Sigmoid colon (tissue), 7 donors: Measurements from ENCODE around the gene ARHGAP25. TPM values are rescaled to one million over a fixed set of nuclear protein-coding genes. Genes with fewer than 3 reads are reported as not detected.

Experiments
- DNase-seq: peaks from one replicate; pipeline ENCODE4 v3.0.0-alpha.2; 2019
- H3K27ac ChIP-seq, 4 donors: fragments of 200-600 bp; sonication (generic); one replicate each; pipeline ENCODE4 v1.5.1; 2016 to 2019; ENCODE audit warnings: mild to moderate bottlenecking in 1 of 4
- H3K27me3 ChIP-seq, 3 donors: fragments of 200-600 bp; sonication (generic); one replicate each; pipeline ENCODE4 v1.5.1; 2019; ENCODE audit warnings: mild to moderate bottlenecking in 1 of 3
- H3K36me3 ChIP-seq, 4 donors: fragments of 200-600 bp; sonication (generic); one replicate each; pipeline ENCODE4 v1.5.1; 2016 to 2019
- H3K4me1 ChIP-seq, 4 donors: fragments of 200-600 bp; sonication (generic); one replicate each; pipeline ENCODE4 v1.5.1; 2017 to 2019
- H3K4me3 ChIP-seq, 4 donors: fragments of 200-600 bp; sonication (generic); one replicate each; pipeline ENCODE4 v1.5.1; 2017 to 2019; ENCODE audit warnings: mild to moderate bottlenecking in 2 of 4, moderate library complexity in 1 of 4
- H3K9me3 ChIP-seq, 4 donors: fragments of 200-600 bp in 3 of 4; sonication (generic) in 3 of 4; one replicate each; pipeline versions ENCODE4 v1.5.1 to v1.6.1; 2013 to 2019
- EP300 ChIP-seq, 4 donors: sonication (generic); formaldehyde crosslinking; IDR thresholded peaks; one replicate each; pipeline ENCODE4 v1.6.1; 2017; ENCODE audit warnings: antibody characterized with exemption in 4 of 4
- POLR2A ChIP-seq, 2 donors: fragments of 450-650 bp; IDR thresholded peaks; one replicate each; pipeline ENCODE4 v1.6.1; 2016; ENCODE audit warnings: antibody characterized with exemption in 2 of 2, mild to moderate bottlenecking in 2 of 2, moderate library complexity in 2 of 2
- POLR2AphosphoS5 ChIP-seq, 4 donors: sonication (generic); formaldehyde crosslinking; IDR thresholded peaks; one replicate each; pipeline ENCODE4 v1.6.1; 2017; ENCODE audit warnings: antibody characterized with exemption in 4 of 4
- WGBS, 2 donors: extraction: QIAGEN DNeasy Blood & Tissue Kit; methylation state at CpG; one replicate each; pipeline ENCODE4 v1.1.7; 2013; 5-methylcytosine and 5-hydroxymethylcytosine counted together
- intact Hi-C: fragments of 100-400 bp; cut with DNase I; formaldehyde crosslinking; loops from one replicate; pipeline ENCODE4 v1.15.1; 2023
- polyA plus RNA-seq, 3 donors: library from polyadenylated mRNA; stranded (reverse); fragments of 200-250 nt; gene quantifications; one replicate each; pipeline ENCODE4 v1.2.3, GENCODE V29; 2013
- total RNA-seq, 4 donors: library from RNA; depleted of rRNA; stranded (reverse); fragments of >200 nt; gene quantifications; one replicate each; pipeline ENCODE4 v1.1.0, GENCODE V29; 2016
- TF ChIP-seq, protein P1 (sequence below), 4 experiments: fragments of 450-650 bp in 3 of 4; fragments of 200-600 bp in 1 of 4; IDR thresholded peaks; one replicate each; pipeline ENCODE4 v1.5.1; 2016 to 2019; ENCODE audit warnings: antibody characterized with exemption in 4 of 4, mild to moderate bottlenecking in 3 of 4, moderate library complexity in 2 of 4
- donor health status: healthy with polysubstance abuse.
- donor health status: Bipolar disorder and iron deficiency.
- donor health status: healthy.

Gene ARHGAP25
- total and polyA plus RNA-seq, 7 donors = 2.6 to 18.1 (median 5.8) TPM

DNA sequence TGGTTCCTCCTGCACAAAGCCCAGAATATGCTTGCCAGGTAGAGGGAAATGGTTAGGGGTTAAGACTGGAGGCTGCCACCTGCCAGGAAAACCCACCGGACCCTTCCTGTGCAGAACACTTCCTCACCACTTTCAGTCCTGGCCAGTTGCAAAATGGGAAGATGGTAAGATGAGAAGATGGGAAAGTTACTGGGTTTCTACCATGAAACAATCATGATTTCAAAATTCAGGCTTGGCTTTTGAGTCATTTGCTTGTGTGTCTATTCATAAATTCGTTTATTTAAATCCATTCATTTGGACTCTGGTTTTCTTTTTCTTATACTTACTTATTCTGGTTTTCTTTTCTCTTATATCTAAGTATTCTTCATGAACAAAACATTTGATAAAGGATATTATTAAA is 129.4 kb downstream of the ARHGAP25 start:
- no peak overlapping the region for H3K4me3 ChIP-seq
- no peaks in the 10 kb centered on the region for H3K27me3 ChIP-seq
- no peak overlapping the region for H3K27ac ChIP-seq
- H3K36me3 ChIP-seq = no peaks in the 10 kb centered on the region
- H3K9me3 ChIP-seq = no peaks in the 10 kb centered on the region
- H3K4me1 ChIP-seq = peaks cover 0 to 33% (median 14%) of the 10 kb centered on the region in 4 donors
- no peak for TF ChIP-seq EP300 (IDR thresholded peaks at IDR 0.05)
- TF ChIP-seq, protein P1, sequence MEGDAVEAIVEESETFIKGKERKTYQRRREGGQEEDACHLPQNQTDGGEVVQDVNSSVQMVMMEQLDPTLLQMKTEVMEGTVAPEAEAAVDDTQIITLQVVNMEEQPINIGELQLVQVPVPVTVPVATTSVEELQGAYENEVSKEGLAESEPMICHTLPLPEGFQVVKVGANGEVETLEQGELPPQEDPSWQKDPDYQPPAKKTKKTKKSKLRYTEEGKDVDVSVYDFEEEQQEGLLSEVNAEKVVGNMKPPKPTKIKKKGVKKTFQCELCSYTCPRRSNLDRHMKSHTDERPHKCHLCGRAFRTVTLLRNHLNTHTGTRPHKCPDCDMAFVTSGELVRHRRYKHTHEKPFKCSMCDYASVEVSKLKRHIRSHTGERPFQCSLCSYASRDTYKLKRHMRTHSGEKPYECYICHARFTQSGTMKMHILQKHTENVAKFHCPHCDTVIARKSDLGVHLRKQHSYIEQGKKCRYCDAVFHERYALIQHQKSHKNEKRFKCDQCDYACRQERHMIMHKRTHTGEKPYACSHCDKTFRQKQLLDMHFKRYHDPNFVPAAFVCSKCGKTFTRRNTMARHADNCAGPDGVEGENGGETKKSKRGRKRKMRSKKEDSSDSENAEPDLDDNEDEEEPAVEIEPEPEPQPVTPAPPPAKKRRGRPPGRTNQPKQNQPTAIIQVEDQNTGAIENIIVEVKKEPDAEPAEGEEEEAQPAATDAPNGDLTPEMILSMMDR (IDR thresholded peaks at IDR 0.05) = no peak
- TF ChIP-seq POLR2A (IDR thresholded peaks at IDR 0.05) = no peak
- no peak for TF ChIP-seq POLR2AphosphoS5 (IDR thresholded peaks at IDR 0.05)
- no peak for DNase-seq
- 81 to 86% methylated on average over 2 of the region's 2 CpGs for WGBS, 2 donors
- intact Hi-C loops = no loop called here

DNA sequence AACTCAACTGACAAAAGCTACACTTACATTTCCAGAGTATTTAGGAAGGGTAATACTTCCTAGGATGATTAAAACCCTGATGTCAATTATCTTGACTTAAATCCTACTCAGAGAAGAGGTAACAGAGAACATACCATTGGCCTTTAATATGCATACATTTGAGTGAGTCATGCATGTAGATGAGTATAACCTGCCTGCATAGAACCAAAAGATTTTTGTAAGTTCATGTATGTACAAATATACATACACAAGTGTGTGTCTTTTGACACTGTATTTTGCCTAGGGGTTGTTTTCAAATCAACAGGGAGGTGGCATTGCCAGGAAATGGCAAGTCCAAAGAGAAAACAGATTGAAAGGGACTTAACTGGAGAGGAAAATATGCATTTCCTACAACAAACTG is 130.5 kb downstream of the ARHGAP25 start:
- peaks cover 0 to 21% (median 8%) of the 10 kb centered on the region in 4 donors for H3K4me1 ChIP-seq
- intact Hi-C loops = no loop called here
- no peaks in the 10 kb centered on the region for H3K9me3 ChIP-seq
- H3K27me3 ChIP-seq = no peaks in the 10 kb centered on the region
- H3K27ac ChIP-seq = no peak overlapping the region
- H3K36me3 ChIP-seq = no peaks in the 10 kb centered on the region
- TF ChIP-seq EP300 (IDR thresholded peaks at IDR 0.05) (no peak), POLR2AphosphoS5 (IDR thresholded peaks at IDR 0.05) (no peak), POLR2A (IDR thresholded peaks at IDR 0.05) (no peak)
- TF ChIP-seq, protein P1 (IDR thresholded peaks at IDR 0.05) = no peak
- DNase-seq = no peak
- no peak overlapping the region for H3K4me3 ChIP-seq

DNA sequence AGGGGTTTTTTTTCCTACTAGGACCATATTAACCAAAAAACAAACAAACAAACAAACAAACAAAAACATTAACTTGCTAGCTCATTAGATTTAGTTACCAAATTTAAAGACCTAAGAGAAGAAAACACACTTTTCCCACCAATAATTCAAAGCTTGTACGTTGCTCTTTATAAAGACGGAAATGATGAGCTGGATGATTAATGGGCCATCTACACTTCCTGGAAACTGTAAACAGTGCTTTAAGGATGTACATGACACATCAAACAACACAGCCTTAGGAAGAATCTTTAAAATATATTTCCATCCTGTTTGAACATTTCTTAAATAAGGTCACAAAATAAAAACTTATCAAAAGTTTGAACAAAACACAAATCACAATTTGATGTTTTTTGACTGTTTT is 135.6 kb downstream of the ARHGAP25 start:
- Histone ChIP-seq H3K27ac (no peak overlapping the region), H3K27me3 (no peaks in the 10 kb centered on the region), H3K4me1 (no peaks in the 10 kb centered on the region), H3K36me3 (no peaks in the 10 kb centered on the region), H3K4me3 (no peak overlapping the region), H3K9me3 (no peaks in the 10 kb centered on the region)
- intact Hi-C loops = no loop called here
- WGBS, 2 donors = 59 to 73% methylated on average over 2 of the region's 2 CpGs
- no peak for DNase-seq
- TF ChIP-seq POLR2A (IDR thresholded peaks at IDR 0.05) = no peak
- TF ChIP-seq, protein P1 (IDR thresholded peaks at IDR 0.05) = no peak
- TF ChIP-seq EP300 (IDR thresholded peaks at IDR 0.05) = no peak
- no peak for TF ChIP-seq POLR2AphosphoS5 (IDR thresholded peaks at IDR 0.05)

DNA sequence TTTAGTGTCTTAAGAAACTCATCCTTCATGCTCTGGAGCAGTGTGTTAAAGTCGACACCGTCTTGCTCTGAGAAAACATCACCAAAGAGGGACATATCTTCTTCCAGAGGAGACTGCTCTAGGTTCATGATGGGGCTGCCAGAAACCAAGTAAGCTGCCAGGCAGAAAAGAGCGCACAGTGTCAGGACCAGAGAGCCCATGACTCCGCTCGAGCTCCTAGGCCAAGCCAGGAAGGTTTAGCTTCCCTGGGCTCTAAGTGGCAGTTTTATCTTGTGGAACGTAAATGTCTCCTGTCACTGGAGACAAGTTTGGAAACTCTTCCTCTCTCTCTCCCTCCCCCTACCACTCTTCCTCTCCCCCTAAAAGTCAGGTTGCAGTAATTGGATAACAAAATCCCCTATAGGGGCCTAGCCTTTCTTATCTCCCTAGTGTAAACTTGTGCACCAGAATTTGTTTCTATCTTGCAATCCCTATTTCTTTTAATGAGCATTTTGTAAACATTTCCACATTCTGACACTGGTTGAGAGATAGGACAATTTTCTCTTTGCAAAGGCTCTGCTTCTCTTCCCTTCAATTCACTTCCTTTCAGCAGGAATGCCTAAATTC is 136.7 kb downstream of the ARHGAP25 start, which contains the start of gene BMP10:
Gene BMP10 (minus strand): TSS at position 239 of the 606 bp plus-strand sequence. CDS start 39 bp downstream, at position 200.
- WGBS, 2 donors = 90 to 91% methylated on average over 6 of the region's 6 CpGs
- no peak for DNase-seq
- Histone ChIP-seq H3K9me3 (no peaks in the 10 kb centered on the region), H3K27ac (no peak within 1 kb of the TSS), H3K27me3 (no peaks in the 10 kb centered on the region), H3K4me3 (no peak within 1 kb of the TSS), H3K36me3 (no peaks in the 10 kb centered on the region), H3K4me1 (no peaks in the 10 kb centered on the region)
- TF ChIP-seq, protein P1 (IDR thresholded peaks at IDR 0.05) = no peak
- TF ChIP-seq EP300 (IDR thresholded peaks at IDR 0.05) (no peak), POLR2AphosphoS5 (IDR thresholded peaks at IDR 0.05) (no peak), POLR2A (IDR thresholded peaks at IDR 0.05) (no peak)
- intact Hi-C loops = no loop called here

Other genes starting within 250 kb of the ARHGAP25 start
- 1 to 10 TPM in 2 of 4 donors, under 1 TPM in 1, not detected in 1; 0.28 to 1.1 (median 1.1) TPM for gene PROKR1, start 91.2 kb upstream of the ARHGAP25 start, total RNA-seq
- gene PROKR1, start 91.2 kb upstream of the ARHGAP25 start, polyA plus RNA-seq = under 1 TPM in 1 of 3 donors, not detected in 2; 0.20 TPM
- gene BMP10, start 136.6 kb downstream of the ARHGAP25 start, total RNA-seq = not detected
- gene BMP10, start 136.6 kb downstream of the ARHGAP25 start, polyA plus RNA-seq = not detected
- gene GKN2, start 218.1 kb downstream of the ARHGAP25 start, total RNA-seq = not detected
- 10 to 100 TPM in 1 of 3 donors, 1 to 10 TPM in 1, not detected in 1; 1.2 to 14.4 TPM for gene GKN2, start 218.1 kb downstream of the ARHGAP25 start, polyA plus RNA-seq
- gene GKN1, start 239.8 kb downstream of the ARHGAP25 start, total RNA-seq = not detected
- gene GKN1, start 239.8 kb downstream of the ARHGAP25 start, polyA plus RNA-seq = 10 to 100 TPM in 1 of 3 donors, not detected in 2; 78.7 TPM